Measurements from ENCODE around the gene EWSR1. TPM values are rescaled to one million over a fixed set of nuclear protein-coding genes. Genes with fewer than 3 reads are reported as not detected.

EWSR1 gene
- total RNA-seq, 6 experiments from 2014 or later: 200 to 291 (median 270) TPM

DNA sequence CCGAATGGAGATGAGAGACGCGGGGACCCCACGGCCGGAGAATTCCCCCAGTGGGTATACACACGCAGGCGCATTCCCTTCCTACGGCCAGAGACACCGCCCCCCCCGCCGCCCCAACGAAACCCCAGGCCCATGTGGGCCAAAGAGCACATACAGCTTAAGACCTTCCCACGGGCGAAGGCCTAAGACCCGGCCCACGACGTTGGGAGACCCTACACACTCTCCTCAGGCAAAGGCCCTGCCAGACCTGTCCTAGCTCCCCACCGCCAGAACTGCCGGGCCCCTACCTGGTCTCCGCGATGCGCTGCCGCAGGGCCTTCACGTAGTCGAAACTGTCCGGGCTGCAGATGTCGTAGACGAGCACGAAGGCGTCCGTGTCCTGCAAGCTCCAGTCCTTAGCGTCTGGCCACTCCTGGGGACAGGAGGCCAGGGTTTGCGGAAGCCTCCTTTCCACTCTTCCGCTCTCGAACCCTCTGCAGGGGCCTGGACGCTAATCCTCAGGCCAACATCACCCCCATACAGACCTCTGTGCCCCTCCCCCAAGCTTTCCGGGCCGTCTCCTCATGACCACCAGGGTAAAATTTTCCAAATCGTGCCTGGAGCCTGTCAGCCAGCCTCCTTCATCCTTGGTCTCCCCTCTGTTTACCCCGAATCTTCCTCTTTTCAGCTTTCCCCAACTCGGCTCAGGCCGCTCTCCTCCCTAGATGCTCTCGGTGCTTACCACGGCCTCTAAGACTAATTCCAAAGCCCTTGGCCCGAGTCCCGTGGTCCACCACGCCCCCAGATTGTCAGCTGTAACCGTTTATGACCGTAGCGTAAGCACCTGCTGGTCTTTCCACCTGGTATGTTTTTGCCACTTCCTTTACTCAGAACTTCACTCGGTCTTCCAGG, 45.8 kb downstream of the EWSR1 start:
- peaks cover 21% of the 10 kb centered on the region for H3K27me3 Mint-ChIP-seq (ENCODE audit: insufficient read depth)
- no peak overlapping the region for H3K4me3 Mint-ChIP-seq
- no peaks in the 10 kb centered on the region for H3K9me3 Mint-ChIP-seq

DNA sequence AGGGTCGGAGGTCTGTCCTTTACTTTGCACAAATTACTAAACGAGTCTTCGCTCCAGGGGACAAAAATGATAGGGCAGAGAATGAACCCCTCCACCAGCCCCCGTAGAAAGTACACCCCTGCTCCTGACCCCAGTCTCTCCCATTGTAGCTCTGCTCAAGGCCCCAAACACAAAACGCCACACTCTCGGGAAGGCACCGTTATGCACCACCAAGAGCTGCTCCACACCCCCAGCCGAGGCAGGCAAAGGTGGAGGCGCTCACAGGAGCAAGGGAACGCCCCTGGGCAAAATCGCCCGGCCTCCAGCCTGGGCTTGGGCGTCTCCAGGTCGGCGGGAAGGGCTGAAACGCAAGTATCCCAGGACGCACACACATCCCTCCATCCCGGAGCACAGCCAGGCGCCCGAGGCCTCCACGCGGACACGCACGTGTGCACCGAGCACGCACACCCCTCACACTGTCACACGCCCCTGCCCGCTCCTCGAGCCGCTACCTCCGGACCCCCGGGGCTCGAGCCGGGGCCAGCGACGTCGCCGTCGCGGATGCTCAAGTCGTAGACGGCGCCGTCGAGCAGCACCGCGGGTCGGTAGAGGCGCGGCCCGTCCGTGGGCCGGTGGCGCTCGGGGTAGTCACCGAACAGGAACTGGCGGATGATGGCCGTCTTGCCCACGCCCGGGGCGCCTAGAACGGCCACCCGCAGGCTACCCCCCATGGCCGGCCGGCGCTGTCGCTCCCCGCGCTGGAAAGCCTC, 46.6 kb downstream of the EWSR1 start:
- H3K9me3 Mint-ChIP-seq: no peaks in the 10 kb centered on the region
- TF ChIP-seq, protein P1, sequence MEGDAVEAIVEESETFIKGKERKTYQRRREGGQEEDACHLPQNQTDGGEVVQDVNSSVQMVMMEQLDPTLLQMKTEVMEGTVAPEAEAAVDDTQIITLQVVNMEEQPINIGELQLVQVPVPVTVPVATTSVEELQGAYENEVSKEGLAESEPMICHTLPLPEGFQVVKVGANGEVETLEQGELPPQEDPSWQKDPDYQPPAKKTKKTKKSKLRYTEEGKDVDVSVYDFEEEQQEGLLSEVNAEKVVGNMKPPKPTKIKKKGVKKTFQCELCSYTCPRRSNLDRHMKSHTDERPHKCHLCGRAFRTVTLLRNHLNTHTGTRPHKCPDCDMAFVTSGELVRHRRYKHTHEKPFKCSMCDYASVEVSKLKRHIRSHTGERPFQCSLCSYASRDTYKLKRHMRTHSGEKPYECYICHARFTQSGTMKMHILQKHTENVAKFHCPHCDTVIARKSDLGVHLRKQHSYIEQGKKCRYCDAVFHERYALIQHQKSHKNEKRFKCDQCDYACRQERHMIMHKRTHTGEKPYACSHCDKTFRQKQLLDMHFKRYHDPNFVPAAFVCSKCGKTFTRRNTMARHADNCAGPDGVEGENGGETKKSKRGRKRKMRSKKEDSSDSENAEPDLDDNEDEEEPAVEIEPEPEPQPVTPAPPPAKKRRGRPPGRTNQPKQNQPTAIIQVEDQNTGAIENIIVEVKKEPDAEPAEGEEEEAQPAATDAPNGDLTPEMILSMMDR (IDR thresholded peaks at IDR 0.05): no peak
- no peak overlapping the region for H3K27ac Mint-ChIP-seq
- H3K27me3 Mint-ChIP-seq (ENCODE audit: insufficient read depth): peaks cover 21% of the 10 kb centered on the region
- peaks cover 4% of the 10 kb centered on the region; the same call in 1 of the 2 replicates for H3K36me3 Mint-ChIP-seq (ENCODE audit: low read depth)
- no peak for DNase-seq
- H3K4me1 Mint-ChIP-seq (ENCODE audit: low read depth): peaks cover 19% of the 10 kb centered on the region
- H3K4me3 Mint-ChIP-seq: peak overlapping the region; percentile 59

More for the DNA sequence above, 45.8 kb downstream of the EWSR1 start:
- H3K4me1 Mint-ChIP-seq (ENCODE audit: low read depth): peaks cover 22% of the 10 kb centered on the region
- H3K36me3 Mint-ChIP-seq (ENCODE audit: low read depth): peaks cover 4% of the 10 kb centered on the region; the same call in 1 of the 2 replicates
- TF ChIP-seq, protein P1 (IDR thresholded peaks at IDR 0.05): no peak
- no peak overlapping the region for H3K27ac Mint-ChIP-seq
- no peak for DNase-seq

DNA sequence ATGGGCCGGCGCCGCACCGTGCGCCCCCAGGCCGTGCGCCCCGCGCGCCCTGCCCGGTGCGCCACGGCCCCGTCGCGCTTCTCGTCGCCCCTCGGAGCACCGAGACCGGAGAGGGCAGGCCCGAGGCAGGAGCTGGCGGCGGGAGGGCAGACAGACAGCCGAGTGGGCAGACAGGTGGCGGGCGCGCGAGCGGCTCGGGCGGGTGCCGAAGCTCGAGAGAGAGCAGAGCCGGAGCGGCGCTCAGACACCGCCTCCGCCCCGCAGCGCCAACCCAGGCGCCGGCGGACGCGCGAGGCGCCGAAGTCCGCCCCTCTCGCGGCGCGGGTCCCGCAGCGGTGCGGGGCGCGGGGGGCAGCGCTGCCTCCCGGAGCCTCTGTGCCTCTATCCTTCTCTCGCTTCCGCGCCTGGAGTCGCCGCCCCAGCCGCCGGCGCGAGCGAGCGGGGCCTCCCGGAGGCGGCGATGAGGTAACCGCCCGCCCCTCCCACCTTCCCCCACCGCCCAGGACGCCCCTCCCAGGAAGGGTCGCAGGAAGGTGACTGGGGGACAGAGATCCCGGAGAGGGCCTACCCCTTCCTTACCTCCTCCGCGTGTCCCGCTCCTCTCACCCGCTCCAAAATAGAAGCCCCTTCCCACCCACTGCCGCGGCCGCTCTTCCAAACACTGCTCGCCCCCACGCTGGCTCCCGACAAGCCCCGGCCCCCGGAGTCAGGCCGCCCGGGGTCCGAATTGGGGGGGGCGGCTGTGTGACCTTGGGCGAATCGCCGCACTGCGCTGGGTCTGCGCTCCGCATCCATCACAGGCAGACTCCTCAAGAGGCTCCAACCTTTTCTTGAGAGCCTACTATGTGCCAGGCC, 47.4 kb downstream of the EWSR1 start, which contains the start of gene RASL10A:
Gene RASL10A, minus strand, starts transcription at position 412 of the 855 bp plus-strand sequence. CDS start 451 bp downstream, outside the sequence.
- Mint-ChIP-seq H3K27ac (no peak within 1 kb of the TSS), H3K4me3 (peak within 1 kb of the TSS; percentile 59), H3K27me3 (ENCODE audit: insufficient read depth) (peaks cover 21% of the 10 kb centered on the region), H3K36me3 (ENCODE audit: low read depth) (peaks cover 4% of the 10 kb centered on the region; the same call in 1 of the 2 replicates), H3K9me3 (no peaks in the 10 kb centered on the region), H3K4me1 (ENCODE audit: low read depth) (peaks cover 19% of the 10 kb centered on the region)
- DNase-seq: no peak
- TF ChIP-seq, protein P1 (IDR thresholded peaks at IDR 0.05): no peak

DNA sequence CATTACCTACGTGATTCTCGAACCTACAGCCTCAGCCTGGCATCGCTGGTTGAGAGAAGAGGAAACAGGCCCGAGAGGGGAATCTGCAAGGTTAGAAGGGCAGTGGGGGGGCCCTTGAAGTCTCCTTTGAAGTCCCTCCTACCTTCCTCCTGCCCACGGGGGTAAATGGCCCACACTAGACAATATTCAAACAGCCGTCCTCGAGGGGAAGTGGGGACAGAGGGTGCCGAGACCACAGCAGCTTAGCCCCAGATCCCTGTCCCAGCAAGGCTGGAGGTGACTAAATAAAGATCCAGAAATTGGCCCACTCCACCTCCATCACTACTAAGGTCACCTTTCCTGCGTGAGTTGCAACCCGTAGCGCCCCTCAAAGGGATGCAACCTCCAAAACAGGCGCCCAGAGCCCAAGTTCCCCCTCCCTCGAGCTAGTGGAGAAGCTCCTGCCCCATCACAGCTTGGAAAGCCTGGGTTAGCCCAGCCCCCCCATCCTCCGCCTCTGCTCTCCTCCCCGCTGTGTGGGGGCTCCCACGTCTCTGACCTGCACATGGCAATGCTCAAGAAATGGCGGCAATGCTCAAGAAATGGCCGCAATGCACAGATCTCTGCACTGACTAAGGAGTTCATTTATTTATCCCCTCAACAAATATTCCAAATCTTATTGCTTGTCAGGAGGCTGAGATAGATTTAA, 48.2 kb downstream of the EWSR1 start:
- Mint-ChIP-seq H3K27me3 (ENCODE audit: insufficient read depth) (peaks cover 21% of the 10 kb centered on the region), H3K4me3 (no peak overlapping the region), H3K36me3 (ENCODE audit: low read depth) (peaks cover 4% of the 10 kb centered on the region; the same call in 1 of the 2 replicates), H3K27ac (no peak overlapping the region), H3K4me1 (ENCODE audit: low read depth) (peaks cover 11% of the 10 kb centered on the region), H3K9me3 (no peaks in the 10 kb centered on the region)
- no peak for DNase-seq
- TF ChIP-seq, protein P1 (IDR thresholded peaks at IDR 0.05): no peak
